ENCODE results near the gene RUNX2. TPM values are rescaled to one million over a fixed set of nuclear protein-coding genes. Genes with fewer than 3 reads are reported as not detected.

The RUNX2 gene
- total and polyA plus RNA-seq, 5 donors: 0.26 to 0.93 (median 0.39) TPM

DNA sequence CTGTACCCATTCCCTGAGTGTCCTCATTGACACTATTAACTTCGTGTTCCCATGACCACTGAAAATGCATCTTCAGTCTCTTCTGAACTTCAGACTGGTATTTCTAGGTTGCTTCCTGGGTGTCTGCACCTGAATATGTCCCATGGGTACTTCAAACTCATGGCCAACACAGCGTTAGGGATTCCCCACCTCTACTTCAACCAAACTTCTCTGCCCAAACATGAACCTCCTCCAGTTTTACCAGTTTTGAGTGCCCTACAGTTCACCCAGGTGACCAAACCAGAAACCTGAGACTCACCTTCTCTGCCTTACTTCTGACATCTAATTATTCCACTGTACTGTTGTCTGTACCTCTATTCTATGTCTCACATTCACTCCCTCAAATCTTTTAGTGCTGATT lies 149.1 kb downstream of the RUNX2 start:
- no peak overlapping the region for H3K4me3 ChIP-seq (ENCODE audit: low read length)
- WGBS: 88% methylated on average over 2 of the region's 2 CpGs
- no peak for ATAC-seq
- no peaks in the 10 kb centered on the region for H3K27me3 ChIP-seq (ENCODE audit: control insufficient read depth, insufficient read depth)
- no peaks in the 10 kb centered on the region for H3K4me1 ChIP-seq (ENCODE audit: control insufficient read depth, insufficient read depth, low read length)
- H3K9me3 ChIP-seq (ENCODE audit: control insufficient read depth, low read length): no peaks in the 10 kb centered on the region
- no peak overlapping the region for H3K27ac ChIP-seq (ENCODE audit: low read length)
- DNase-seq: no peak
- intact Hi-C loops (cut with DNase I): no loop called here

- Histone ChIP-seq H3K4me1 (ENCODE audit: control insufficient read depth, insufficient read depth, low read length) (no peaks in the 10 kb centered on the region), H3K9me3 (ENCODE audit: control insufficient read depth, low read length) (no peaks in the 10 kb centered on the region), H3K4me3 (ENCODE audit: low read length) (no peak overlapping the region), H3K27me3 (ENCODE audit: control insufficient read depth, insufficient read depth) (no peaks in the 10 kb centered on the region), H3K27ac (ENCODE audit: low read length) (no peak overlapping the region)
- intact Hi-C loops (cut with DNase I): no loop called here
- ATAC-seq (no peak), DNase-seq (no peak)
- 64% methylated on average over 3 of the region's 3 CpGs for WGBS
These were observed 149.7 kb downstream of the RUNX2 start for GRCh38 chr6:45477790-45478189.

DNA sequence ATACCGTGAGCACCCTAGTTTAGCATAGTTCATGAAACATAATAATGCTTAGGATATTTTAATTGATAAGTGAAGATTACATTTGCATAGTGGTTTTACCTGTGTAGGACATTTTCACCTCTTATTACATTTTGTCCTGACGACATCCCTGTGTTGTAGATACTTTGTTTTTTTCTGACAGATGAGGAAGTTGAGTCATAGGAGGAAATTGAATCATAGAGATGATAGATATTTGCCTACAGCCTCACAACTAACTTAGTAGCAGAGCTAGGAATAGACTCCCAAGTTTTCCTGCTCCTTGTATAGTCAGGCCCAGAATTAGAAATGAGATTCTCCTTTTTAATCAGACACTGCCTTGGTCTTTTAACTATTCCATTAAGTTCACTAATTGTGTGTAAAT lies 150.1 kb downstream of the RUNX2 start:
- ATAC-seq (no peak), DNase-seq (no peak)
- intact Hi-C loops (cut with DNase I): no loop called here
- H3K4me3 ChIP-seq (ENCODE audit: low read length): no peak overlapping the region
- H3K27ac ChIP-seq (ENCODE audit: low read length): no peak overlapping the region
- H3K9me3 ChIP-seq (ENCODE audit: control insufficient read depth, low read length): no peaks in the 10 kb centered on the region
- WGBS: 64% methylated on average over 2 of the region's 2 CpGs
- no peaks in the 10 kb centered on the region for H3K27me3 ChIP-seq (ENCODE audit: control insufficient read depth, insufficient read depth)
- H3K4me1 ChIP-seq (ENCODE audit: control insufficient read depth, insufficient read depth, low read length): no peaks in the 10 kb centered on the region

DNA sequence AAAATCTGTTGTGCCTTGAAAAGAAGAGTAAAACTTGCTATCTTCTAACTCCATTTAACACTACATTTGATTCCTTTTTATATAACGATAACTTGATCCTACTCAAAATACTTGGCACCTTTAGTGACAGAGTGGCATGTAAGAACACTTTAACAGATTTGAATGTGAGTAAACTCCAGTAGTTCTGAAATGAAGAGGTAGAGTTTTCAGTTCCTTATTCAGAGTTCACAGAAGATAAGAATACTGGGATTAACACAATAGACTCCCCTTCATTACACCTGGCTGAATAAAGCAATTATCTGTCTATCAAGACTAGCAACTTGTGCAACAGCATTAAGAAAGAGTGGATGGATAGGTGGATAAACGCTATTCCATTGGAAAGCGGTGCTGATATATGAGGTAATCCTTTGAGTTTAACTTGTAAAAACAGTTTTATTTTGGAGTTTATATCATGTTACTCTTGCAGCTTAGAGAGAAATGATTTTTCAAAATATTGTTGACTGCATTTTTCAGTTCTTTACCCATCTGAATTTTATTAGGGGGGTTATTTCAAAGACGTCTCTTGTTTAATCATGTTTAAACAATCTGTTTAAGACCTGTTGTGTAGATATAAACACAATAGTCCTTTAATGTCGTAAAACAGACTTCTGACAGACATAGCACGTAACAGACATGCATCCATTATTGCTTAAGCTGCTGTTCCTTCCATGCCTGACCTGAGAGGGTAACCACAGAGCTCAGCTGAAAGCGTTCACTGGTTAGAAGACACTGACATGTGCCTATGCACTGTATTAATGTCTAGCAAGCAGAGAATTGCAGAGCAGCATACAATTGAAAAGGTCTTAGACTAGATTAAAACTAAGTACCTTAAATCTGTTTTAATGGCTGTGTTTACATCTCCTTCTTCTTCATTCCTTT lies 152.0 kb downstream of the RUNX2 start:
- ATAC-seq: no peak
- H3K4me1 ChIP-seq (ENCODE audit: control insufficient read depth, insufficient read depth, low read length): no peaks in the 10 kb centered on the region

DNA sequence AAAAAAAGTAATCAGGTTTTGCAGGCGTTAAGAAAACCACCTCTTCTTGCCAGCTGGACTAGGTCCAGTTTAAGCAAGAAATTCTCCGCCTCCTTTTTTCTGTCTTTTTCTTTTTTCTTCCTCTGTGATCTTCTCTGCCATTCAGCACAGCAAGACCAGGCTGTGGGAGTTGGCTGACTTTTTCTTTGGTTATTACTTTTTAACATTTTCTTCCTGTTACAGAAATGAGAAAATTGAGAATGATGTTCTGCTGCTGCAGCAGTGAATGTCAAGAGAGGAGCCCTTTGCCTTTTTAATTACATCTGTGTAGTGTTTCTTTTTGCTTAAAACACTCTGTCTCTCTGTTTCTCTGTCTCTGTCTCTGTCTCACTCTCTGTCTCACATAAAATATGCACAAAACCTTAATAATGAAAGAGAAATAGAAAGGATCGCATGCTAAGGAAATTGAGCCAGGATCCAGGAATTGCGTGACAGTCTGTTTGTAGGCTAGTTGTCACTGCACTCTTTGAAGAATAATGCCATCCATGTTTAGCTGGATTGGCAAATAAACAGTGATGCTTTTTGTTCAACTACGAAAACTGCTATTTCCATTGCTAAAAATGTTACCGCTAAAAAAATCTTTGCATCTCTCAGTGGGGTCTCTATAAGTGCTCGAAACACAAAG lies 152.8 kb downstream of the RUNX2 start:
- Histone ChIP-seq H3K27me3 (ENCODE audit: control insufficient read depth, insufficient read depth) (no peaks in the 10 kb centered on the region), H3K4me1 (ENCODE audit: control insufficient read depth, insufficient read depth, low read length) (no peaks in the 10 kb centered on the region), H3K4me3 (ENCODE audit: low read length) (no peak overlapping the region), H3K27ac (ENCODE audit: low read length) (no peak overlapping the region), H3K9me3 (ENCODE audit: control insufficient read depth, low read length) (no peaks in the 10 kb centered on the region)
- 47% methylated on average over 7 of the region's 7 CpGs for WGBS
- ATAC-seq: no peak
- intact Hi-C loops (cut with DNase I): no loop called here
- DNase-seq: no peak

More for the DNA sequence above, 152.0 kb downstream of the RUNX2 start:
- 58% methylated on average over 7 of the region's 7 CpGs for WGBS
- DNase-seq: no peak
- Histone ChIP-seq H3K27ac (ENCODE audit: low read length) (no peak overlapping the region), H3K27me3 (ENCODE audit: control insufficient read depth, insufficient read depth) (no peaks in the 10 kb centered on the region), H3K4me3 (ENCODE audit: low read length) (no peak overlapping the region), H3K9me3 (ENCODE audit: control insufficient read depth, low read length) (no peaks in the 10 kb centered on the region)
- intact Hi-C loops (cut with DNase I): no loop called here

GRCh38 chr6:45483021-45483420 lies 154.9 kb downstream of the RUNX2 start:
- Histone ChIP-seq H3K27ac (ENCODE audit: low read length) (no peak overlapping the region), H3K4me1 (ENCODE audit: control insufficient read depth, insufficient read depth, low read length) (no peaks in the 10 kb centered on the region), H3K9me3 (ENCODE audit: control insufficient read depth, low read length) (no peaks in the 10 kb centered on the region), H3K4me3 (ENCODE audit: low read length) (no peak overlapping the region), H3K27me3 (ENCODE audit: control insufficient read depth, insufficient read depth) (no peaks in the 10 kb centered on the region)
- intact Hi-C loops (cut with DNase I): no loop called here
- ATAC-seq (no peak), DNase-seq (no peak)
- WGBS: 78% methylated on average over 3 of the region's 3 CpGs

GRCh38 chr6:45483501-45483900 lies 155.4 kb downstream of the RUNX2 start:
- Histone ChIP-seq H3K27ac (ENCODE audit: low read length) (no peak overlapping the region), H3K4me3 (ENCODE audit: low read length) (no peak overlapping the region), H3K27me3 (ENCODE audit: control insufficient read depth, insufficient read depth) (no peaks in the 10 kb centered on the region), H3K4me1 (ENCODE audit: control insufficient read depth, insufficient read depth, low read length) (no peaks in the 10 kb centered on the region), H3K9me3 (ENCODE audit: control insufficient read depth, low read length) (no peaks in the 10 kb centered on the region)
- DNase-seq: no peak
- no peak for ATAC-seq
- intact Hi-C loops (cut with DNase I): no loop called here
- WGBS: 82% methylated on average over 5 of the region's 5 CpGs

GRCh38 chr6:45486736-45487135 lies 158.6 kb downstream of the RUNX2 start:
- Histone ChIP-seq H3K27ac (ENCODE audit: low read length) (no peak overlapping the region), H3K4me3 (ENCODE audit: low read length) (no peak overlapping the region), H3K27me3 (ENCODE audit: control insufficient read depth, insufficient read depth) (no peaks in the 10 kb centered on the region), H3K9me3 (ENCODE audit: control insufficient read depth, low read length) (no peaks in the 10 kb centered on the region), H3K4me1 (ENCODE audit: control insufficient read depth, insufficient read depth, low read length) (no peaks in the 10 kb centered on the region)
- ATAC-seq (no peak), DNase-seq (no peak)
- WGBS: 83% methylated on average over 4 of the region's 4 CpGs
- intact Hi-C loops (cut with DNase I): no loop called here

GRCh38 chr6:45487645-45488044 lies 159.5 kb downstream of the RUNX2 start:
- DNase-seq (no peak), ATAC-seq (no peak)
- no peak overlapping the region for H3K4me3 ChIP-seq (ENCODE audit: low read length)
- intact Hi-C loops (cut with DNase I): no loop called here
- H3K4me1 ChIP-seq (ENCODE audit: control insufficient read depth, insufficient read depth, low read length): no peaks in the 10 kb centered on the region
- H3K27me3 ChIP-seq (ENCODE audit: control insufficient read depth, insufficient read depth): no peaks in the 10 kb centered on the region
- H3K9me3 ChIP-seq (ENCODE audit: control insufficient read depth, low read length): no peaks in the 10 kb centered on the region
- no peak overlapping the region for H3K27ac ChIP-seq (ENCODE audit: low read length)

- no peaks in the 10 kb centered on the region for H3K9me3 ChIP-seq (ENCODE audit: control insufficient read depth, low read length)
- no peaks in the 10 kb centered on the region for H3K27me3 ChIP-seq (ENCODE audit: control insufficient read depth, insufficient read depth)
- H3K4me3 ChIP-seq (ENCODE audit: low read length): no peak overlapping the region
- no peaks in the 10 kb centered on the region for H3K4me1 ChIP-seq (ENCODE audit: control insufficient read depth, insufficient read depth, low read length)
- no peak overlapping the region for H3K27ac ChIP-seq (ENCODE audit: low read length)
- intact Hi-C loops (cut with DNase I): no loop called here
- ATAC-seq: no peak
- DNase-seq: no peak
These were observed 160.1 kb downstream of the RUNX2 start for GRCh38 chr6:45488269-45488668.

DNA sequence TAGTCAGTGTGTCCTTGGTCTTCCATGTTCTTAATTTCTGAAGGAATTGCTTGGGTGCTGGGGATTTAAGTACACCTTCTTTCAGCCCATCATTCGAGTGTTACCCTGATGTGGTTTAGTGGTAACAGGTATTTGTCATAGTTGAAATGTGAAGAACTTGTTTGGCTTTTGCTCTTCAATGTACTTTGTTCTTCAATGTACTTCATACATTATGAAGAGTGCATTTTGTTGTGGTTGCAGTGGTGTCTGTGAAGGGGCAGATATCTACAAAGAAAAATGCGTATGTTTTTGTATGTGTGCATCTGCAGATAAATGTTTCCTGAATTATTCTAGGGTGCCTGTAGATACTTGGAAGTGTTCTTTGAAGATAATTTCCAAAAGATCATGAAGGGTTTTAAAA lies 160.8 kb downstream of the RUNX2 start:
- intact Hi-C loops (cut with DNase I): no loop called here
- Histone ChIP-seq H3K4me3 (ENCODE audit: low read length) (no peak overlapping the region), H3K27ac (ENCODE audit: low read length) (no peak overlapping the region), H3K9me3 (ENCODE audit: control insufficient read depth, low read length) (no peaks in the 10 kb centered on the region), H3K27me3 (ENCODE audit: control insufficient read depth, insufficient read depth) (no peaks in the 10 kb centered on the region), H3K4me1 (ENCODE audit: control insufficient read depth, insufficient read depth, low read length) (no peaks in the 10 kb centered on the region)
- DNase-seq (no peak), ATAC-seq (no peak)
- WGBS: 91% methylated on average over 2 of the region's 2 CpGs

All from right cardiac atrium (tissue), 5 donors.